OCI-LY3 (cell line): ENCODE results near the gene CD83.

ENCODE experiments used
- CTCF ChIP-seq: fragments of 200-600, 300-600 bp; sonication (generic); IDR thresholded peaks from 2 replicates; pipeline ENCODE4 v1.5.1; 2014; ENCODE audit warnings: antibody characterized with exemption, low read length, low read depth
- EZH2phosphoT487 ChIP-seq: fragments of 200-600 bp; shearing (Covaris generic); IDR thresholded peaks from 2 replicates; pipeline ENCODE4 v1.6.1; 2018; ENCODE audit warnings: antibody characterized with exemption, mixed run types, low read depth

- TF ChIP-seq CTCF = no peak
- no peak for TF ChIP-seq EZH2phosphoT487
Measured at GRCh38 chr6:14182916-14183315, 65.3 kb downstream of the CD83 start.
